Glutamatergic neuron (in vitro differentiated cells): ENCODE measurements around the gene SMURF1. TPM values are rescaled to one million over a fixed set of nuclear protein-coding genes. Genes with fewer than 3 reads are reported as not detected.
A peak's percentile ranks its signal among the peaks of the same experiment; 100 is the strongest.

Source experiments
- DNase-seq: peaks from one replicate; pipeline ENCODE4 v3.0.0; 2022
- H3K27ac Mint-ChIP-seq: one replicate; pipeline ENCODE4 v1.8.0; 2020; ENCODE audit warnings: mild to moderate bottlenecking, mixed read lengths, inconsistent platforms; ENCODE audit not compliant: unreplicated experiment
- H3K27me3 Mint-ChIP-seq: one replicate; pipeline ENCODE4 v1.8.0; 2020; ENCODE audit warnings: mild to moderate bottlenecking, moderate library complexity, mixed read lengths, inconsistent platforms; ENCODE audit not compliant: unreplicated experiment
- H3K36me3 Mint-ChIP-seq: one replicate; pipeline ENCODE4 v1.8.0; 2020; ENCODE audit warnings: mild to moderate bottlenecking, mixed read lengths, inconsistent platforms; ENCODE audit not compliant: unreplicated experiment
- H3K4me1 Mint-ChIP-seq: one replicate; pipeline ENCODE4 v1.8.0; 2020; ENCODE audit warnings: mild to moderate bottlenecking, low read depth, mixed read lengths, inconsistent platforms; ENCODE audit not compliant: unreplicated experiment
- H3K4me3 Mint-ChIP-seq: one replicate; pipeline ENCODE4 v1.8.0; 2020; ENCODE audit warnings: mild to moderate bottlenecking, mixed read lengths, inconsistent platforms; ENCODE audit not compliant: unreplicated experiment
- H3K9me3 Mint-ChIP-seq: one replicate; pipeline ENCODE4 v1.8.0; 2020; ENCODE audit warnings: mild to moderate bottlenecking, moderate library complexity, mixed read lengths, inconsistent platforms; ENCODE audit not compliant: unreplicated experiment
- total RNA-seq: library from RNA; stranded (reverse); fragmentation: NEBNext Ultra II Directional; extraction: Animal tissue kit (Norgen Biotek cat#: 25700); gene quantifications from one replicate; pipeline ENCODE4 v1.2.1, GENCODE V29; 2021; ENCODE audit not compliant: unreplicated experiment
- TF ChIP-seq, protein P1 (sequence below): fragments of 200-600 bp; sonication (generic); IDR thresholded peaks from one replicate; pipeline ENCODE4 v1.5.0; 2021; ENCODE audit not compliant: partially characterized antibody, unreplicated experiment

The SMURF1 gene
- total RNA-seq, 1 donor from 2014 or later: 23.1 TPM

GRCh38 chr7:99156649-99157048, 12.7 kb upstream of the SMURF1 start:
- TF ChIP-seq, protein P1, sequence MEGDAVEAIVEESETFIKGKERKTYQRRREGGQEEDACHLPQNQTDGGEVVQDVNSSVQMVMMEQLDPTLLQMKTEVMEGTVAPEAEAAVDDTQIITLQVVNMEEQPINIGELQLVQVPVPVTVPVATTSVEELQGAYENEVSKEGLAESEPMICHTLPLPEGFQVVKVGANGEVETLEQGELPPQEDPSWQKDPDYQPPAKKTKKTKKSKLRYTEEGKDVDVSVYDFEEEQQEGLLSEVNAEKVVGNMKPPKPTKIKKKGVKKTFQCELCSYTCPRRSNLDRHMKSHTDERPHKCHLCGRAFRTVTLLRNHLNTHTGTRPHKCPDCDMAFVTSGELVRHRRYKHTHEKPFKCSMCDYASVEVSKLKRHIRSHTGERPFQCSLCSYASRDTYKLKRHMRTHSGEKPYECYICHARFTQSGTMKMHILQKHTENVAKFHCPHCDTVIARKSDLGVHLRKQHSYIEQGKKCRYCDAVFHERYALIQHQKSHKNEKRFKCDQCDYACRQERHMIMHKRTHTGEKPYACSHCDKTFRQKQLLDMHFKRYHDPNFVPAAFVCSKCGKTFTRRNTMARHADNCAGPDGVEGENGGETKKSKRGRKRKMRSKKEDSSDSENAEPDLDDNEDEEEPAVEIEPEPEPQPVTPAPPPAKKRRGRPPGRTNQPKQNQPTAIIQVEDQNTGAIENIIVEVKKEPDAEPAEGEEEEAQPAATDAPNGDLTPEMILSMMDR: no peak
- DNase-seq: no peak
- no peak overlapping the region for H3K4me3 Mint-ChIP-seq
- no peak overlapping the region for H3K27ac Mint-ChIP-seq
- H3K27me3 Mint-ChIP-seq: no peaks in the 10 kb centered on the region
- H3K9me3 Mint-ChIP-seq: peaks cover 3% of the 10 kb centered on the region
- no peaks in the 10 kb centered on the region for H3K36me3 Mint-ChIP-seq
- no peaks in the 10 kb centered on the region for H3K4me1 Mint-ChIP-seq

DNA sequence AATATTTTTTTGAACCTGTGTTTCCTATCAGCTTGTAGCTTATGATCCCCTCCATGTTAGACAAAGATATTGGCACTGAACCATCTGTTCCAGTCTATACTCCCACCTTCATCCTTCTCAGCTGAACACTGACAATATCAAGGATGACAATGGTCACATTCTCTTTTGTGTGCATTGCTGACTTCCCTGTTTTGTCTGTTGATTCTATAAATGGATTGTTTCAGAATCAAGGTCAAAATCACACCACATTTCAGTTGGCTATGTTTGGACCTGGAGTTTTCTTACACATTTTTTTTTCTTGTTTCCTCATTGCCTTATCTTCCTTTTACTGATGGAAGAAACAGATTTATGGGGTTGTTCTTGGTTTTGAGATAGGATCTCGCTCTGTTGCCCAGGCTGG, 11.3 kb upstream of the SMURF1 start:
- Mint-ChIP-seq H3K27me3 (no peaks in the 10 kb centered on the region), H3K36me3 (no peaks in the 10 kb centered on the region), H3K4me1 (no peaks in the 10 kb centered on the region), H3K4me3 (no peak overlapping the region), H3K27ac (no peak overlapping the region), H3K9me3 (peaks cover 3% of the 10 kb centered on the region)
- TF ChIP-seq, protein P1: no peak
- no peak for DNase-seq

DNA sequence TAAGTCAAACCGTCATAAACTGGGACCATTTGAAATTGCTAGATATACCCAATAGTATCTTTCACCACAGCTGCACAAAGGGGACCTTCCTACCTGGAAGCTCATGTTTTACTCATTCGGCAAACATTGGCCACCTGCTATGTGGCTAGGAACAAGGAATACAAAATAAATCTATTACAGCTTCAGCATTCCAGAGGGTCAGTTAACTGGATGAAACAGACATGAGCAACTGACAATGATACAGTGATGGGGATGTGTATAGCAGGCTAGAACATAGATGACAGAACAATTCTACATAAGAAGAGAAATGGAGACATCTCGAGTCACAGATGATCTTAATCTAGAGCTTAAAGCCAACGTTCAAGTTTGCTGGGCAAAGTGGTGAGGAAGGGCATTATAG, 3.1 kb upstream of the SMURF1 start:
- peaks cover 3% of the 10 kb centered on the region for H3K27me3 Mint-ChIP-seq
- DNase-seq: no peak
- H3K4me3 Mint-ChIP-seq: no peak overlapping the region
- H3K27ac Mint-ChIP-seq: no peak overlapping the region
- H3K36me3 Mint-ChIP-seq: no peaks in the 10 kb centered on the region
- H3K9me3 Mint-ChIP-seq: peaks cover 7% of the 10 kb centered on the region
- TF ChIP-seq, protein P1: no peak
- peaks cover 3% of the 10 kb centered on the region for H3K4me1 Mint-ChIP-seq

DNA sequence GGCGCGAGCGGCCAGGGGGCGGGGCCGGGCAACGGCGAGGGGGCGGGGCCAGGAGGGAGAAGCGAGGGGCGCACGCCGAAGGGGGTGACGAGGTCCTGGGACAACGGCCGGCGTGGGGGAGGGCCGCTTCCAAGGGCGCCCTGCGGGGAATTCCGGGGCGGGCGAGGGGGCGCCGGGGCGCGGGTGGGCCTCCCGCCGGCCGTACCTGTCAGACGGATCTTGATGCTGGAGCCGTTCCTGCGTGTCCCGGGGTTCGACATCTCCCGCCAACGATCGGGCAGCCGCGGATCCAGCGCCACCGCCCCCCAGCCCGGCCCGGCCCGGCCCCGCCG, 421 bp downstream of the SMURF1 start:
- Mint-ChIP-seq H3K36me3 (no peaks in the 10 kb centered on the region), H3K9me3 (peaks cover 9% of the 10 kb centered on the region), H3K27me3 (peaks cover 5% of the 10 kb centered on the region), H3K4me3 (no peak overlapping the region), H3K27ac (no peak overlapping the region), H3K4me1 (peaks cover 8% of the 10 kb centered on the region)
- DNase-seq: no peak
- TF ChIP-seq, protein P1: no peak

- Mint-ChIP-seq H3K4me3 (peak overlapping the region; percentile 67), H3K9me3 (peaks cover 9% of the 10 kb centered on the region), H3K36me3 (no peaks in the 10 kb centered on the region), H3K27ac (no peak overlapping the region), H3K4me1 (peaks cover 14% of the 10 kb centered on the region), H3K27me3 (peaks cover 5% of the 10 kb centered on the region)
- peak; percentile 95 for DNase-seq
- TF ChIP-seq, protein P1: no peak
Observed at GRCh38 chr7:99142727-99143520, 984 bp downstream of the SMURF1 start.
